Endodermal cell (in vitro differentiated cells): ENCODE data around the gene ANGPTL4. TPM values are rescaled to one million over a fixed set of nuclear protein-coding genes. Genes with fewer than 3 reads are reported as not detected.

Experiments used
- DNase-seq: peaks from one replicate; pipeline ENCODE4 v3.0.0-alpha.2; 2017
- H3K27ac ChIP-seq: 2 replicates; pipeline ENCODE4 v1.5.1; 2013; ENCODE audit warnings: mild to moderate bottlenecking, low read depth, low read length, moderate library complexity
- H3K27me3 ChIP-seq: 2 replicates; pipeline ENCODE4 v1.6.1; 2013; ENCODE audit warnings: mild to moderate bottlenecking, low read length, moderate library complexity; ENCODE audit not compliant: insufficient read depth, control insufficient read depth, poor library complexity, severe bottlenecking
- H3K36me3 ChIP-seq: 2 replicates; pipeline ENCODE4 v1.7.0; 2013; ENCODE audit warnings: mild to moderate bottlenecking, low read length, moderate library complexity; ENCODE audit not compliant: control insufficient read depth, insufficient read depth
- H3K4me1 ChIP-seq: one replicate; pipeline ENCODE4 v1.7.0; 2013; ENCODE audit warnings: low read length; ENCODE audit not compliant: control insufficient read depth, insufficient read depth
- H3K4me3 ChIP-seq: 2 replicates; pipeline ENCODE4 v1.5.1; 2013; ENCODE audit warnings: mild to moderate bottlenecking, low read length, moderate library complexity
- H3K9ac ChIP-seq: 2 replicates; pipeline ENCODE4 v1.6.1; 2013; ENCODE audit warnings: mild to moderate bottlenecking, low read length, moderate library complexity; ENCODE audit not compliant: poor library complexity, severe bottlenecking; ENCODE audit errors: extremely low read depth
- H3K9me3 ChIP-seq: 2 replicates; pipeline ENCODE4 v1.6.1; 2013; ENCODE audit warnings: mild to moderate bottlenecking, low read length, moderate library complexity; ENCODE audit not compliant: control insufficient read depth
- H3K27ac Mint-ChIP-seq: 2 replicates; pipeline ENCODE4 v1.8.0; 2020; ENCODE audit warnings: mixed read lengths
- H3K27me3 Mint-ChIP-seq: 2 replicates; pipeline ENCODE4 v1.8.0; 2021; ENCODE audit warnings: mild to moderate bottlenecking, mixed read lengths; ENCODE audit not compliant: insufficient read depth
- H3K36me3 Mint-ChIP-seq: 2 replicates; pipeline ENCODE4 v1.8.0; 2020; ENCODE audit warnings: low read depth, mixed read lengths
- H3K4me1 Mint-ChIP-seq: 2 replicates; pipeline ENCODE4 v1.8.0; 2020; ENCODE audit warnings: mixed read lengths
- H3K4me3 Mint-ChIP-seq: 2 replicates; pipeline ENCODE4 v1.8.0; 2020; ENCODE audit warnings: mild to moderate bottlenecking, moderate library complexity, mixed read lengths
- H3K9me3 Mint-ChIP-seq: 2 replicates; pipeline ENCODE4 v1.8.0; 2020; ENCODE audit warnings: mild to moderate bottlenecking, mixed read lengths
- CTCF ChIP-seq: fragments of 200-600 bp; sonication (generic); conservative IDR thresholded peaks from 2 replicates; pipeline ENCODE4 v1.5.0; 2021; ENCODE audit warnings: antibody characterized with exemption, mild to moderate bottlenecking
- WGBS, 2 experiments: methylation state at CpG; one replicate each; pipeline versions ENCODE4 v1.1.5 to v1.1.7; 2013; ENCODE audit warnings: missing lambda C conversion rate in 2 of 2, mixed read lengths in 1 of 2; ENCODE audit not compliant: insufficient coverage in 1 of 2, insufficient read length in 1 of 2; 5-methylcytosine and 5-hydroxymethylcytosine counted together
- total RNA-seq, 2 donors: library from RNA; stranded (reverse); fragmentation: NEBNext Ultra II Directional in 1 of 2; extraction: Animal tissue kit (Norgen Biotek cat#: 25700) in 1 of 2; gene quantifications; 2 replicates in 1 of 2; 3 replicates in 1 of 2; pipeline ENCODE4 v1.2.1, GENCODE V29; 2021

The ANGPTL4 gene
- total RNA-seq, 2 donors from 2014 or later, result 10.9 to 13.2 TPM

- Mint-ChIP-seq H3K27ac (no peak overlapping the region), H3K27me3 (peaks cover 11% of the 10 kb centered on the region), H3K4me1 (no peaks in the 10 kb centered on the region), H3K9me3 (peaks cover 5% of the 10 kb centered on the region), H3K36me3 (no peaks in the 10 kb centered on the region), H3K4me3 (no peak overlapping the region)
- H3K9me3 ChIP-seq, result no peaks in the 10 kb centered on the region
- H3K9ac ChIP-seq, result no peak overlapping the region
- H3K27me3 ChIP-seq, result no peaks in the 10 kb centered on the region
- no peak overlapping the region for H3K4me3 ChIP-seq
- no peak for TF ChIP-seq CTCF
- H3K36me3 ChIP-seq, result no peaks in the 10 kb centered on the region
- 89 to 97% methylated on average over 3 to 4 of the region's 4 CpGs for WGBS, 2 experiments
- no peak for DNase-seq
- no peaks in the 10 kb centered on the region for H3K4me1 ChIP-seq
- H3K27ac ChIP-seq, result no peak overlapping the region
Observed at GRCh38 chr19:8357007-8357521, 6.9 kb upstream of the ANGPTL4 start.

- H3K36me3 Mint-ChIP-seq, result no peaks in the 10 kb centered on the region
- H3K27me3 Mint-ChIP-seq, result peaks cover 24% of the 10 kb centered on the region
- Histone ChIP-seq H3K4me3 (no peak overlapping the region), H3K4me1 (no peaks in the 10 kb centered on the region), H3K9me3 (no peaks in the 10 kb centered on the region), H3K27me3 (peaks cover 6% of the 10 kb centered on the region), H3K27ac (no peak overlapping the region), H3K9ac (no peak overlapping the region), H3K36me3 (no peaks in the 10 kb centered on the region)
- no peak overlapping the region for H3K27ac Mint-ChIP-seq
- no peak for TF ChIP-seq CTCF
- DNase-seq, result no peak
- H3K4me3 Mint-ChIP-seq, result no peak overlapping the region
- H3K4me1 Mint-ChIP-seq, result peaks cover 3% of the 10 kb centered on the region
- 63 to 93% methylated on average over 3 to 6 of the region's 6 CpGs for WGBS, 2 experiments
- H3K9me3 Mint-ChIP-seq, result peaks cover 5% of the 10 kb centered on the region
Observed at GRCh38 chr19:8358948-8359347, 5.0 kb upstream of the ANGPTL4 start.

GRCh38 chr19:8360196-8360595 is 3.8 kb upstream of the ANGPTL4 start:
- no peak for TF ChIP-seq CTCF
- WGBS, 2 experiments, result 87 to 92% methylated on average over 8 of the region's 8 CpGs

More at GRCh38 chr19:8360196-8360595, 3.8 kb upstream of the ANGPTL4 start:
- Histone ChIP-seq H3K4me1 (no peaks in the 10 kb centered on the region), H3K9ac (no peak overlapping the region), H3K27me3 (peaks cover 17% of the 10 kb centered on the region), H3K9me3 (no peaks in the 10 kb centered on the region), H3K36me3 (no peaks in the 10 kb centered on the region), H3K27ac (no peak overlapping the region), H3K4me3 (no peak overlapping the region)
- Mint-ChIP-seq H3K36me3 (no peaks in the 10 kb centered on the region), H3K9me3 (peaks cover 5% of the 10 kb centered on the region), H3K4me1 (peaks cover 3% of the 10 kb centered on the region), H3K27ac (no peak overlapping the region), H3K4me3 (no peak overlapping the region), H3K27me3 (peaks cover 35% of the 10 kb centered on the region)
- no peak for DNase-seq
